ENCODE measurements around the gene LY6G5B. TPM values are rescaled to one million over a fixed set of nuclear protein-coding genes. Genes with fewer than 3 reads are reported as not detected.

Gene LY6G5B
- total RNA-seq, 1 donor from 2014 or later: 2.6 TPM

- no peak for ATAC-seq
These were observed 28.4 kb upstream of the LY6G5B start for GRCh38 chr6:31641370-31641769.

GRCh38 chr6:31642798-31643570, 26.8 kb upstream of the LY6G5B start:
- ATAC-seq: no peak

GRCh38 chr6:31643818-31644454, 25.8 kb upstream of the LY6G5B start:
- ATAC-seq: no peak

GRCh38 chr6:31645325-31645724, 24.5 kb upstream of the LY6G5B start:
- no peak for ATAC-seq

- ATAC-seq: peak; percentile 74
These were observed 18.1 kb upstream of the LY6G5B start for GRCh38 chr6:31651602-31652191.

- ATAC-seq: peak; percentile 66
These were observed 16.7 kb upstream of the LY6G5B start for GRCh38 chr6:31652925-31653724.

- ATAC-seq: no peak
These were observed 15.0 kb upstream of the LY6G5B start for GRCh38 chr6:31654574-31655348.

- no peak for ATAC-seq
These were observed 14.2 kb upstream of the LY6G5B start, which contains the start of gene APOM for GRCh38 chr6:31655349-31656237. TSS of gene APOM (plus strand) at chr6:31655894. CDS start at chr6:31655967, 73 bp downstream.

GRCh38 chr6:31657406-31658157, 12.2 kb upstream of the LY6G5B start:
- no peak for ATAC-seq

- no peak for ATAC-seq
These were observed 11.6 kb upstream of the LY6G5B start for GRCh38 chr6:31658158-31658688.

GRCh38 chr6:31658983-31659648, 10.7 kb upstream of the LY6G5B start:
- ATAC-seq: no peak

GRCh38 chr6:31659649-31660380, 10.0 kb upstream of the LY6G5B start:
- ATAC-seq: peak; percentile 63

- ATAC-seq: peak; percentile 68
These were observed 9.2 kb upstream of the LY6G5B start, which contains the start of gene C6orf47 for GRCh38 chr6:31660381-31661261. TSS of gene C6orf47 (minus strand) at chr6:31660778. CDS start at chr6:31659947, 831 bp downstream.

GRCh38 chr6:31661262-31662123, 8.3 kb upstream of the LY6G5B start:
- no peak for ATAC-seq

GRCh38 chr6:31662124-31662723, 7.6 kb upstream of the LY6G5B start:
- ATAC-seq: no peak
